Pancreas (tissue), 10 donors: Measurements from ENCODE around the gene DUSP7. TPM values are rescaled to one million over a fixed set of nuclear protein-coding genes. Genes with fewer than 3 reads are reported as not detected.

Experiments used
- ATAC-seq, 4 donors: fragments of 200-7000 bp; cut with Tn5 transposase; one replicate each; pipeline versions ENCODE4 v1.8.0 to v1.9.1; 2020; ENCODE audit warnings: mild to moderate bottlenecking in 4 of 4, moderate library complexity in 4 of 4
- DNase-seq, 6 donors: peaks; one replicate each; pipeline ENCODE4 v3.0.0-alpha.2; 2020
- FAIRE-seq: peaks from 2 replicates; lab custom pipeline; 2012; peaks lifted over from hg19 to GRCh38; lab: Jason Lieb, UNC
- H3K27ac ChIP-seq, 4 donors: fragments of 200-600 bp; sonication (generic); 1 replicate in 3 of 4; 2 replicates in 1 of 4; pipeline versions ENCODE4 v1.5.0 to v1.8.0; 2020
- H3K27me3 ChIP-seq, 4 donors: fragments of 200-600 bp; one replicate each; pipeline ENCODE4 v1.8.0; 2021
- H3K36me3 ChIP-seq, 3 donors: fragments of 200-600 bp; sonication (generic) in 1 of 3; one replicate each; pipeline versions ENCODE4 v1.5.0 to v1.8.0; 2020 to 2021
- H3K4me1 ChIP-seq, 3 donors: fragments of 200-600 bp; one replicate each; pipeline ENCODE4 v1.8.0; 2021
- H3K4me3 ChIP-seq, 4 donors: fragments of 200-600 bp; sonication (generic) in 2 of 4; one replicate each; pipeline versions ENCODE4 v1.5.0 to v1.8.0; 2020 to 2021
- H3K9me3 ChIP-seq, 4 donors: fragments of 200-600 bp; one replicate each; pipeline ENCODE4 v1.8.0; 2021
- CTCF ChIP-seq, 4 donors: fragments of 200-600 bp; sonication (generic) in 3 of 4; IDR thresholded peaks; one replicate each; pipeline versions ENCODE4 v1.5.0 to v1.8.0; 2021; ENCODE audit warnings: antibody characterized with exemption in 4 of 4
- WGBS, 2 donors: extraction: QIAGEN DNeasy Blood & Tissue Kit; methylation state at CpG; one replicate each; pipeline ENCODE4 v1.1.7; 2013; 5-methylcytosine and 5-hydroxymethylcytosine counted together
- intact Hi-C, 3 donors: fragments of 100-400 bp; cut with DNase I; formaldehyde crosslinking; loops; one replicate each; pipeline versions ENCODE4 v1.11.1 to v1.14.2; 2022
- polyA plus RNA-seq, 2 donors: library from polyadenylated mRNA; stranded (reverse); fragments of 200-250 nt; gene quantifications; one replicate each; pipeline ENCODE4 v1.2.3, GENCODE V29; 2013
- total RNA-seq, 6 donors: library from RNA; stranded (reverse); fragmentation: NEBNext Ultra II Directional in 4 of 6; extraction: Animal tissue kit (Norgen Biotek cat#: 25700) in 4 of 6; gene quantifications; one replicate each; pipeline versions ENCODE4 v1.2.1 to v1.2.4, GENCODE V29; 2021 to 2023
- donor health status: healthy with polysubstance abuse.
- donor health status: DM: no; HTN: no; CAD: no; lungs with moderate emphysema.
- donor health status: DM: no; HTN: no; CAD: no.
- donor health status: control.
- donor health status: control.
- donor health status: Bipolar disorder and iron deficiency.
- donor health status: DM: yes; HTN: yes; CAD: no.
- donor health status: DM: no; HTN: no; CAD: no.
- donor health status: DM: no; HTN: no; CAD: no.
- donor health status: DM: yes; HTN: yes; CAD: no.

The DUSP7 gene
- total and polyA plus RNA-seq, 8 donors: 2.6 to 7.6 (median 4.6) TPM

- Histone ChIP-seq H3K36me3 (no peaks in the 10 kb centered on the region), H3K27ac (no peak overlapping the region), H3K4me3 (no peak overlapping the region), H3K4me1 (no peaks in the 10 kb centered on the region), H3K9me3 (no peaks in the 10 kb centered on the region), H3K27me3 (no peaks in the 10 kb centered on the region)
- WGBS, 2 donors: 69 to 71% methylated on average over 12 of the region's 12 CpGs
- TF ChIP-seq CTCF (IDR thresholded peaks at IDR 0.05): no peak
- FAIRE-seq (no peak), ATAC-seq (peak in 1 of 4 donors; percentile 45), DNase-seq (peak in 1 of 6 donors; percentile 32)
- intact Hi-C loops: no loop called here
Observed at GRCh38 chr3:52028572-52028971, 27.8 kb downstream of the DUSP7 start.

- H3K27me3 ChIP-seq: no peaks in the 10 kb centered on the region
- intact Hi-C loops: no loop called here
- FAIRE-seq: no peak
- H3K9me3 ChIP-seq: no peaks in the 10 kb centered on the region
- TF ChIP-seq CTCF (IDR thresholded peaks at IDR 0.05): no peak
- DNase-seq: no peak
- 66 to 68% methylated on average over 4 of the region's 4 CpGs for WGBS, 2 donors
- ATAC-seq: no peak
- H3K4me1 ChIP-seq: no peaks in the 10 kb centered on the region
- no peaks in the 10 kb centered on the region for H3K36me3 ChIP-seq
- no peak overlapping the region for H3K27ac ChIP-seq
- H3K4me3 ChIP-seq: no peak overlapping the region
Observed at GRCh38 chr3:52026041-52026440, 30.3 kb downstream of the DUSP7 start.

GRCh38 chr3:52025453-52025852 lies 30.9 kb downstream of the DUSP7 start:
- DNase-seq: no peak
- FAIRE-seq: no peak

GRCh38 chr3:52024765-52025452 lies 31.5 kb downstream of the DUSP7 start:
- intact Hi-C loops: no loop called here
- H3K36me3 ChIP-seq: no peaks in the 10 kb centered on the region
- 79 to 81% methylated on average over 6 of the region's 6 CpGs for WGBS, 2 donors
- H3K4me1 ChIP-seq: no peaks in the 10 kb centered on the region
- no peak for ATAC-seq
- H3K27ac ChIP-seq: no peak overlapping the region
- no peak overlapping the region for H3K4me3 ChIP-seq
- FAIRE-seq: no peak
- DNase-seq: no peak
- TF ChIP-seq CTCF (IDR thresholded peaks at IDR 0.05): no peak
- no peaks in the 10 kb centered on the region for H3K27me3 ChIP-seq
- no peaks in the 10 kb centered on the region for H3K9me3 ChIP-seq

More at GRCh38 chr3:52025453-52025852, 30.9 kb downstream of the DUSP7 start:
- Histone ChIP-seq H3K27ac (no peak overlapping the region), H3K36me3 (no peaks in the 10 kb centered on the region), H3K4me3 (no peak overlapping the region), H3K9me3 (no peaks in the 10 kb centered on the region), H3K4me1 (no peaks in the 10 kb centered on the region), H3K27me3 (no peaks in the 10 kb centered on the region)
- ATAC-seq: peak in 1 of 4 donors; percentile 38
- no peak for TF ChIP-seq CTCF (IDR thresholded peaks at IDR 0.05)
- 63 to 81% methylated on average over 7 of the region's 7 CpGs for WGBS, 2 donors
- intact Hi-C loops: no loop called here
